Lower leg skin (tissue), 4 donors: ENCODE data around the gene CCDC186. TPM values are rescaled to one million over a fixed set of nuclear protein-coding genes. Genes with fewer than 3 reads are reported as not detected.
"Not testable (repeated sequence)": the region's sequence is repeated elsewhere in the genome, so short reads cannot be mapped to it uniquely, and the experiment has no call there.

Source experiments
- DNase-seq, 2 donors: peaks; one replicate each; pipeline ENCODE4 v3.0.0-alpha.2; 2019; ENCODE audit warnings: low spot score in 2 of 2
- H3K4me3 ChIP-seq: fragments of 200-600 bp; sonication (generic); 2 replicates; pipeline ENCODE4 v1.5.1; 2017; ENCODE audit warnings: mild to moderate bottlenecking, low read depth; ENCODE audit not compliant: poor library complexity, severe bottlenecking
- CTCF ChIP-seq, 3 donors: fragments of 450-650 bp; IDR thresholded peaks; one replicate each; pipeline ENCODE4 v1.5.1; 2016; ENCODE audit warnings: antibody characterized with exemption in 3 of 3, mild to moderate bottlenecking in 3 of 3, moderate library complexity in 2 of 3
- POLR2A ChIP-seq, 2 donors: fragments of 450-650 bp; IDR thresholded peaks; one replicate each; pipeline ENCODE4 v1.6.1; 2016 to 2017; ENCODE audit warnings: antibody characterized with exemption in 2 of 2, mild to moderate bottlenecking in 1 of 2, moderate library complexity in 1 of 2
- WGBS, 2 donors: methylation state at CpG; one replicate each; pipeline ENCODE4 v1.1.5; 2018; 5-methylcytosine and 5-hydroxymethylcytosine counted together
- intact Hi-C: fragments of 100-400 bp; cut with DNase I; formaldehyde crosslinking; loops from one replicate; pipeline ENCODE4 v1.15.0; 2023; ENCODE audit warnings: low total_unique reads
- total RNA-seq, 4 donors: library from RNA; depleted of rRNA; stranded (reverse); fragments of >200 nt; gene quantifications; one replicate each; pipeline ENCODE4 v1.1.0, GENCODE V29; 2016

The CCDC186 gene
- total RNA-seq, 4 donors from 2014 or later: 24.4 to 83.4 (median 33.0) TPM

GRCh38 chr10:114166494-114166893 is 7.5 kb downstream of the CCDC186 start:
- no peak overlapping the region for H3K4me3 ChIP-seq
- TF ChIP-seq POLR2A (IDR thresholded peaks at IDR 0.05) (no peak), CTCF (IDR thresholded peaks at IDR 0.05) (no peak)
- intact Hi-C loops: no loop called here
- no peak for DNase-seq
- 29 to 30% methylated on average over 3 of the region's 3 CpGs for WGBS, 2 donors

- TF ChIP-seq POLR2A (IDR thresholded peaks at IDR 0.05) (no peak), CTCF (IDR thresholded peaks at IDR 0.05) (no peak)
- no peak overlapping the region for H3K4me3 ChIP-seq
- 41 to 45% methylated on average over 3 of the region's 3 CpGs for WGBS, 2 donors
- intact Hi-C loops: no loop called here
- no peak for DNase-seq
Observed at GRCh38 chr10:114166043-114166442, 8.0 kb downstream of the CCDC186 start.

GRCh38 chr10:114163062-114163461 is 10.9 kb downstream of the CCDC186 start:
- TF ChIP-seq POLR2A (IDR thresholded peaks at IDR 0.05) (no peak), CTCF (IDR thresholded peaks at IDR 0.05) (no peak)
- no peak overlapping the region for H3K4me3 ChIP-seq
- WGBS, 2 donors: 43 to 44% methylated on average over 2 of the region's 2 CpGs
- intact Hi-C loops: no loop called here
- DNase-seq: no peak

GRCh38 chr10:114157912-114158311 is 16.1 kb downstream of the CCDC186 start:
- no peak for TF ChIP-seq CTCF (IDR thresholded peaks at IDR 0.05)
- no peak for TF ChIP-seq POLR2A (IDR thresholded peaks at IDR 0.05)
- intact Hi-C loops: no loop called here
- no peak for DNase-seq
- H3K4me3 ChIP-seq: no peak overlapping the region
- 66 to 75% methylated on average over 2 of the region's 2 CpGs for WGBS, 2 donors

GRCh38 chr10:114151892-114152291 is 22.1 kb downstream of the CCDC186 start:
- no peak for DNase-seq
- TF ChIP-seq POLR2A (IDR thresholded peaks at IDR 0.05) (no peak), CTCF (IDR thresholded peaks at IDR 0.05) (no peak)
- intact Hi-C loops: no loop called here
- 90 to 95% methylated on average over 1 of the region's 1 CpG for WGBS, 2 donors
- H3K4me3 ChIP-seq: no peak overlapping the region

GRCh38 chr10:114151486-114151885 is 22.5 kb downstream of the CCDC186 start:
- intact Hi-C loops: no loop called here
- no peak overlapping the region for H3K4me3 ChIP-seq
- no peak for TF ChIP-seq POLR2A (IDR thresholded peaks at IDR 0.05)
- no peak for TF ChIP-seq CTCF (IDR thresholded peaks at IDR 0.05)
- no peak for DNase-seq
- WGBS, 2 donors: 89 to 91% methylated on average over 2 of the region's 2 CpGs

- WGBS, 2 donors: 85 to 93% methylated on average over 3 of the region's 3 CpGs
- H3K4me3 ChIP-seq, intact Hi-C loops, DNase-seq: not testable (repeated sequence)
Observed at GRCh38 chr10:114149476-114149875, 24.5 kb downstream of the CCDC186 start.
